Measurements from ENCODE around the gene ELAC1. TPM values are rescaled to one million over a fixed set of nuclear protein-coding genes. Genes with fewer than 3 reads are reported as not detected.
"Not testable (repeated sequence)": the region's sequence is repeated elsewhere in the genome, so short reads cannot be mapped to it uniquely, and the experiment has no call there.

The ELAC1 gene
- polyA plus RNA-seq (2013, experiment 1 of 2; ENCODE audit: insufficient read length) = 7.3 TPM
- 8.6 TPM for polyA plus RNA-seq (2013, experiment 2 of 2; ENCODE audit: insufficient read length)

GRCh38 chr18:50967714-50968661 is at the start of gene ELAC1:
TSS of gene ELAC1 (plus strand) at chr18:50968040. CDS start at chr18:50974405, 6,365 bp downstream.
- peak; percentile 86 for DNase-seq

- DNase-seq = no peak
Observed at GRCh38 chr18:50918153-50918552, 49.7 kb upstream of the ELAC1 start.

GRCh38 chr18:50924372-50924771 is 43.5 kb upstream of the ELAC1 start:
- peak; percentile 25 for DNase-seq

GRCh38 chr18:50926521-50926920 is 41.3 kb upstream of the ELAC1 start:
- DNase-seq = no peak

- DNase-seq = peak; percentile 0
Observed at GRCh38 chr18:50928551-50928950, 39.3 kb upstream of the ELAC1 start.

- DNase-seq = no peak
Observed at GRCh38 chr18:50933684-50934083, 34.2 kb upstream of the ELAC1 start.

- no peak for DNase-seq
Observed at GRCh38 chr18:50934545-50935211, 33.2 kb upstream of the ELAC1 start.

- DNase-seq = no peak
Observed at GRCh38 chr18:50935493-50936191, 32.2 kb upstream of the ELAC1 start.

GRCh38 chr18:50937183-50937582 is 30.7 kb upstream of the ELAC1 start:
- no peak for DNase-seq

GRCh38 chr18:50938912-50939311 is 28.9 kb upstream of the ELAC1 start:
- DNase-seq = no peak

- peak; percentile 4 for DNase-seq
Observed at GRCh38 chr18:50944245-50944932, 23.5 kb upstream of the ELAC1 start.

GRCh38 chr18:50945918-50946317 is 21.9 kb upstream of the ELAC1 start:
- DNase-seq = not testable (repeated sequence)

GRCh38 chr18:50947899-50948298 is 19.9 kb upstream of the ELAC1 start:
- peak; percentile 17 for DNase-seq

GRCh38 chr18:50949185-50949584 is 18.7 kb upstream of the ELAC1 start:
- DNase-seq = no peak

- DNase-seq = no peak
Observed at GRCh38 chr18:50950626-50951025, 17.2 kb upstream of the ELAC1 start.

- DNase-seq = no peak
Observed at GRCh38 chr18:50953822-50954221, 14.0 kb upstream of the ELAC1 start.

- no peak for DNase-seq
Observed at GRCh38 chr18:50955253-50955652, 12.6 kb upstream of the ELAC1 start.

- no peak for DNase-seq
Observed at GRCh38 chr18:50956116-50956515, 11.7 kb upstream of the ELAC1 start.

- no peak for DNase-seq
Observed at GRCh38 chr18:50961974-50962373, 5.9 kb upstream of the ELAC1 start.

- no peak for DNase-seq
Observed at GRCh38 chr18:50969448-50969847, 1.6 kb downstream of the ELAC1 start.

GRCh38 chr18:50970006-50970405 is 2.2 kb downstream of the ELAC1 start:
- no peak for DNase-seq

GRCh38 chr18:50972404-50972803 is 4.6 kb downstream of the ELAC1 start:
- DNase-seq = not testable (repeated sequence)

Data from fibroblast of skin of scalp (primary cell).